Measurements from ENCODE around the gene CTNND2.

Gene CTNND2

GRCh38 chr5:11863911-11864310 lies 40.3 kb downstream of the CTNND2 start:
- no peaks in the 10 kb centered on the region for H3K36me3 ChIP-seq
- H3K9me3 ChIP-seq (ENCODE audit: severe bottlenecking) = no peaks in the 10 kb centered on the region
- no peak for DNase-seq
- H3K27me3 ChIP-seq (ENCODE audit: insufficient read depth, low read depth, severe bottlenecking) = no peaks in the 10 kb centered on the region
- no peak overlapping the region for H3K4me3 ChIP-seq (ENCODE audit: low read depth, low read length)
- no peak for TF ChIP-seq CTCF (IDR thresholded peaks at IDR 0.05; ENCODE audit: low read depth, low read length)
- no peak overlapping the region for H3K27ac ChIP-seq

- DNase-seq = no peak
- no peak for TF ChIP-seq CTCF (IDR thresholded peaks at IDR 0.05; ENCODE audit: low read depth, low read length)
- H3K9me3 ChIP-seq (ENCODE audit: severe bottlenecking) = no peaks in the 10 kb centered on the region
- H3K4me3 ChIP-seq (ENCODE audit: low read depth, low read length) = no peak overlapping the region
- no peak overlapping the region for H3K27ac ChIP-seq
- no peaks in the 10 kb centered on the region for H3K27me3 ChIP-seq (ENCODE audit: insufficient read depth, low read depth, severe bottlenecking)
- no peaks in the 10 kb centered on the region for H3K36me3 ChIP-seq
Measured at GRCh38 chr5:11857391-11857790, 46.9 kb downstream of the CTNND2 start.

- Histone ChIP-seq H3K9me3 (ENCODE audit: severe bottlenecking) (no peaks in the 10 kb centered on the region), H3K36me3 (no peaks in the 10 kb centered on the region), H3K27ac (no peak overlapping the region), H3K4me3 (ENCODE audit: low read depth, low read length) (no peak overlapping the region), H3K27me3 (ENCODE audit: insufficient read depth, low read depth, severe bottlenecking) (no peaks in the 10 kb centered on the region)
- TF ChIP-seq CTCF (IDR thresholded peaks at IDR 0.05; ENCODE audit: low read depth, low read length) = no peak
- peak; percentile 78 for DNase-seq
Measured at GRCh38 chr5:11854936-11855335, 49.3 kb downstream of the CTNND2 start.

GRCh38 chr5:11853796-11854195 lies 50.5 kb downstream of the CTNND2 start:
- TF ChIP-seq CTCF (IDR thresholded peaks at IDR 0.05; ENCODE audit: low read depth, low read length) = no peak
- Histone ChIP-seq H3K27me3 (ENCODE audit: insufficient read depth, low read depth, severe bottlenecking) (no peaks in the 10 kb centered on the region), H3K36me3 (no peaks in the 10 kb centered on the region), H3K9me3 (ENCODE audit: severe bottlenecking) (no peaks in the 10 kb centered on the region), H3K4me3 (ENCODE audit: low read depth, low read length) (no peak overlapping the region), H3K27ac (no peak overlapping the region)
- no peak for DNase-seq

GRCh38 chr5:11853140-11853539 lies 51.1 kb downstream of the CTNND2 start:
- Histone ChIP-seq H3K4me3 (ENCODE audit: low read depth, low read length) (no peak overlapping the region), H3K27me3 (ENCODE audit: insufficient read depth, low read depth, severe bottlenecking) (no peaks in the 10 kb centered on the region), H3K36me3 (no peaks in the 10 kb centered on the region), H3K27ac (no peak overlapping the region), H3K9me3 (ENCODE audit: severe bottlenecking) (no peaks in the 10 kb centered on the region)
- TF ChIP-seq CTCF (IDR thresholded peaks at IDR 0.05; ENCODE audit: low read depth, low read length) = no peak
- DNase-seq = no peak

- Histone ChIP-seq H3K27me3 (ENCODE audit: insufficient read depth, low read depth, severe bottlenecking) (no peaks in the 10 kb centered on the region), H3K9me3 (ENCODE audit: severe bottlenecking) (no peaks in the 10 kb centered on the region), H3K36me3 (no peaks in the 10 kb centered on the region), H3K27ac (no peak overlapping the region), H3K4me3 (ENCODE audit: low read depth, low read length) (no peak overlapping the region)
- TF ChIP-seq CTCF (IDR thresholded peaks at IDR 0.05; ENCODE audit: low read depth, low read length) = no peak
- DNase-seq = no peak
Measured at GRCh38 chr5:11852717-11853087, 51.5 kb downstream of the CTNND2 start.
